Smooth muscle cell of the brain vasculature (primary cell): ENCODE data around the gene SNF8.

ENCODE experiments used
- DNase-seq: peaks from one replicate; pipeline ENCODE4 v3.0.0-alpha.2; 2012; ENCODE audit warnings: low read depth, low spot score

The SNF8 gene

GRCh38 chr17:48929812-48930165 is 14.9 kb downstream of the SNF8 start:
- DNase-seq, result no peak

DNA sequence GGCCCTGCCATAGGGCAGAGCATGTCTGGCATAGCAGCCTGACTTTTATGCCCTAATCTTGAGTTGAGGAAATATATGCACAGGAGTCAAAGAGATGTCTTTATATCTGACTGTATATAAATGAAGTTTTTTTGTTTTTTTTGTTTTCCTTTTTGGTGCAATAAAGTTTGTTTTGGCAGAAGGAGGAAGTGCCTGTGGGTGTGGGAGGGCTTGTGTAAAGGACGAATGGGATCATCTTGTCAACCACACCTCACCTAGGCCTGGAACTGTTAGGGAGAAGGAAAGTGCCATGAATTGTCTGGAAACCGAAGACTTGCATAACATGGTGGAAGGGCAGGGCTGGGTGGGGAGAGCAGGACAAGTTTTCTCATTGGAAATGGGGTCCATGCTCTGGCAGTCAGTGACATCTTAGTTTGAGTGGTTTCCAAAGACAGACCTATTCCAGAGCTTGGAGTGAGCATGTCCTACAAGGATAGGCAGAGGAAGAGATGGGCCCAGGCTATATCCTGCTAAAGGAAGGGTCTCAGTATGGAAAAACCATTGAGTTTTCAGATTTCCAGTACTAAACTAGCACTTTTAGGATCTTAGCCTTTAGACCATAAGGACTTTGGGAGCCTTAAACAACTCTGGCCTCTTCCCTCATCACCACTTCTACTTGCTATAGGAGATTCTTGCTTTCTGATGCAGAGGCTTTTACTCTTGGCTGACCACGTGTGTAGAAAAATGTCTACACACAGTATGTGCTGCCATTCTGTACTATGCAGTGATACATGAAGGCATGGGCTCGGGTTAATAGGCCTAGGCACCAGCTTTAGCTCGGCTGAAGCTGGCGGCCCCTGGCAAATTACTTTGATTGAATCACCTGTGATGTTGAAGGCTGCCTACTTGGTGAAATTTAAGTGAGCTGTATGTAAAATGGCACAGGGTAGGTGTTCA is 15.5 kb downstream of the SNF8 start:
- no peak for DNase-seq

DNA sequence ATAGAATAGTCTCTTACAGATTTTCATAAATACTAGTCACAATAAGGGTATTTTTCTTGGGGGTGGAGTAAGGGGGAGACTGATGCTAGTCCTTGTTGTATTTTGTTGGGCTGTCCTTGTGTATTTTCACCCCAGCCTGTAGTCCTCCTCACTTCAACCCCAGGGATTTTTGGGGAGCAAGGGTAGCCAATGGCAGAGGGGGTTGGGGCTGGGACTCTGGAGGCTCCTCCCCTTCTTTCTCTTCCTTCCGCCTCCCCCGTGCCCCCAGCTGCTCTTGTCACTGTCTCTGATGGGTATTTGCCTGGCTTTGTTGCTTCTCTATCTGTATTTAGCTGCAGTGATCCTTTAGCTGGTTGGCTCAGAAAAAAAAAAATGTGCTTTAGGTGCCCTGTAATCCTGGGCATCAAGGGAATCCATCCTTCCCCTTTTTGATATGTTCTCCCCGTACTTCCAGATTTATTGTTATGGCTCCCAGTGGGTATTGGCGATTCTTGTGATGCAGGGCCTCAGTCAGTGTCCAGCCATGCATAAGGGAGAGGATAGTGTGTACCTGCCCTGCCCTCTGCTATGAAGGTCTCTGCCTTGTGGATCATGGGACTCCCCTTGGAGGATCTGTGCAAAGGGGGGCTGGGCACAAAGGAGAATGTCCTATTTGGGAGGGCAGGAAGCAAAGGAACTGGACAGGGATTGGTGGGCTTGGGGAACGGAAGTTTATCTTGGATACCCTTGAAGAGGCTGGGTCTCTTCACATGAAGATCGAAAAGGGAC is 16.5 kb downstream of the SNF8 start:
- DNase-seq, result no peak

- DNase-seq, result no peak
These were observed 18.7 kb downstream of the SNF8 start for GRCh38 chr17:48925991-48926342.

GRCh38 chr17:48925251-48925990 is 19.2 kb downstream of the SNF8 start:
- no peak for DNase-seq

DNA sequence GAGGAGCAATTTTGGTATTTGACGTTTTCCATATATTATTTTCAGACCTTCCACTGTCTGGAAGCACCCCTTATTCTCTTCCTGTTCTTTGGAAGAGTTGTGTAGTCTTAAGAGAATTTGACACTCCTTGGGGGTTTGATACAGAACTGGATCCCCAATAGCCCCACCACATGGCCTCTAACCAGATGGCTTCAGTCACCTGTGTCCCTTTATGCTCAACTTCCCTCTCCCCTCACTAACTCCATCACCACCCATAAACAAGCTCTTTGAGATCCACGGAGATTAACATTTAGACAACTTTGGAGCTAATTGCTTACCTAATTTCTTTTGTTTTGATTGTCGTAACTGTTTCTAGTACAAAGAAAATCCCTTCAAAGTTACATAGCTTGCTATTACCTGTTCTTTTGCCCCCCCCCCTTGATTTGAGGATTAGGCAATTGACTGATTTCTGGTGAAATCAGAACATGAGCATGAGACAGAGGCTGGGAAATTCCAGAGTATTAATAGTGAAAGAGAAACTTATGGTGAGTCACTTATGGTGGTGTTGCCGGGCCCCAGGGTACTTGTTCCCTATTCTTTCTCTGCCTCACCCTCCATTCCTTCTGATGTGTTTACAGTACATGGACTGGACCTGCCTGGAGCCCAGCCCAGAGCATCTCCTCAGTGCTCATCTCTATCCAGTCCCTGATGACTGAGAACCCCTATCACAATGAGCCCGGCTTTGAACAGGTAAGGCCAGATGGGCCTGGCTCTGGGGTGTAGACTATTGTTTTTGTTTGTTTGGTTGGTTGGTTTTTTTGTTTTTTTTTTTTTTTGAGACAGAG is 29.0 kb downstream of the SNF8 start:
- peak; percentile 29 for DNase-seq

DNA sequence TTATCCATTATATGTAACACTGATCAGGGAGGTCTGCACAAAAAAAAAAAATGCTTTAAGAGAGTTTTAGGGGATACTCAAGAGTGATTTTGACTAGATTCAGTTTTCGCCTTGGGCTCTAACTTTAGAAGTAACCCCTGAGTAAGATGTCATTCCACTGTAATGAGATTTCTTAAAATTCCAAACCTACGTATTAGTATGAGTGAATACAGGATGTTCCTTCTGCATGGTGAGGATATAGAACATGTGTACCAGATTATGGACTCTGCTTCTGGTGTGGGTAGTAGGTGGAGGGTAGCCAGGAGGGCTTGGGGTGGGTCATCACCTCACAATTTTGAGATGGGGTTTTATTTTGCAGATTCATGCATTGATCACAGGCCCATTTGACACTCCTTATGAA is 32.2 kb downstream of the SNF8 start:
- DNase-seq, result no peak

DNA sequence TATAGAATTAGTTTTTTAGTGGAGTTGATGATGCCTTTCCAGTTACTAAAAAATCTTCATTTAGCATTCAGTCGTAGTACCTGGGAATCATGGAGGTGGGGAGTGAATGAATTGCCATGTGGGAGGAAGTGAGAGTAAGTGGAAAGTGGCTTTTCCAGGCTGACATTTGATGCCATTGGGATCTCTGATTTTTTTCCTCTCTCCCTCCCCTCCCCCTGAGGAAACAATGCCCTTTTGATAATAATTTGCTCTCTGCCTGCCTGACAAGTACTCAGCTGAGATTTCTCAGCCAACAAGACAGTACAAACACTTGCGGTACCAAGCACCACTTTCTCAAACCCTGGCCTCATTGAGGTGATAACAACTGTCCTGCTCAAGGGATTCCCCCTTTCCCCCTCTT is 34.3 kb downstream of the SNF8 start:
- DNase-seq, result no peak

DNA sequence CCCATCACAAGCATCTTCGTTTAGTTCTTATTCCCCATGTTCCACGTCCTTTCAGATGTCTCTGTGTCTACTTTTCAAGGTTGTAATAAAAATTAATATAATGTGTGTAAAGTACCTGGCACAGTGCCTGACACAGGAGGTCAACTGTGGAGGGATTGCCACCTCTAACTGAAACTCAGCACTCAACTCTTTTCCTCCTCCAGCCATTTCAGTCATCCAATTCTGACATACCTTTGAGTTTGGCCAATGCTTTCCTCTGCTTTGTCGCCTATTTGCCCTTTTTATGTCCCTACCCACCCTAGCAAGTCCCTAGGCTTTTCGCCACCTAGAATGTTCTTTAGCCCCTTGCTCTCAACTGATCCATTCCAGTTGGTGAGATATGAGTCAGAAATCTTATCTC is 34.9 kb downstream of the SNF8 start:
- no peak for DNase-seq

GRCh38 chr17:48908853-48909394 is 35.7 kb downstream of the SNF8 start:
- DNase-seq, result peak; percentile 62

DNA sequence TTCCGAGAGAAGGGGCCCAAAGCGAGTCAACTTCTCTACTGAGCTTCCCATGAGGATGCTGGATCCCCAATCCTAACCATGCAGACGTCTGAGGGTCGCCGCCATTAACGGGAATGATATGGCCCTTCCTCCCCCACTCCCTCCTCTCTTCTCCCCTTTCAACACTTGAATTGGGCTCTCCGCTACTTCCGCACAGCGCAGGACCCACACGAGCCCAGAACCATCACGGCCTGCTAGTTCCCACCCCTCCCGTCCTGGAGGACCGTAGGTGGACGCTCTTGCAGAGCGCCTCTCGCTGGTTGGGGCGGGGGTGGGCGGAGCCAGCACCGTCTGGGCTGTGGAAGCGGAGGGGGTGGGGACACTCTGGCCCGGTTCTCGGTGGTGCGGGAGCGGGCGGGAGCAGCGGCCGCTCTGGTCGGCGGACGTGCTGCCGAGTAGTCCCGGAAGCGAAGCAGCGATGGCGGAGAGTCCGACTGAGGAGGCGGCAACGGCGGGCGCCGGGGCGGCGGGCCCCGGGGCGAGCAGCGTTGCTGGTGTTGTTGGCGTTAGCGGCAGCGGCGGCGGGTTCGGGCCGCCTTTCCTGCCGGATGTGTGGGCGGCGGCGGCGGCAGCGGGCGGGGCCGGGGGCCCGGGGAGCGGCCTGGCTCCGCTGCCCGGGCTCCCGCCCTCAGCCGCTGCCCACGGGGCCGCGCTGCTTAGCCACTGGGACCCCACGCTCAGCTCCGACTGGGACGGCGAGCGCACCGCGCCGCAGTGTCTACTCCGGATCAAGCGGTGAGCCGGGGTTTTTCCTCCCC is 36.4 kb downstream of the SNF8 start, which contains the start of gene UBE2Z:
Gene UBE2Z (plus strand): TSS at position 361 of the 797 bp plus-strand sequence. CDS start 97 bp downstream, at position 458.
- DNase-seq, result peak; percentile 88

GRCh38 chr17:48907713-48908046 is 37.0 kb downstream of the SNF8 start:
- DNase-seq, result no peak

- no peak for DNase-seq
These were observed 38.6 kb downstream of the SNF8 start for GRCh38 chr17:48905987-48906515.

GRCh38 chr17:48904428-48904827 is 40.2 kb downstream of the SNF8 start:
- no peak for DNase-seq

GRCh38 chr17:48903401-48903800 is 41.2 kb downstream of the SNF8 start:
- DNase-seq, result no peak

GRCh38 chr17:48901241-48901640 is 43.4 kb downstream of the SNF8 start:
- DNase-seq, result no peak

GRCh38 chr17:48894886-48895285 is 49.8 kb downstream of the SNF8 start:
- no peak for DNase-seq

GRCh38 chr17:48893646-48894508 is 50.8 kb downstream of the SNF8 start:
- no peak for DNase-seq
